Measurements from ENCODE around the gene AK9. TPM values are rescaled to one million over a fixed set of nuclear protein-coding genes. Genes with fewer than 3 reads are reported as not detected.

AK9 gene
- total RNA-seq, 1 experiment from 2014 or later: 1.3 TPM

Other genes starting within 250 kb of the AK9 start
- 3.5 and 5.8 TPM in 2 replicates for gene MICAL1, start 235.4 kb downstream of the AK9 start, total RNA-seq (2014; rRNA removed; shearing (Covaris generic))
- 5.2 and 6.1 TPM in 2 replicates for gene ZBTB24, start 208.0 kb downstream of the AK9 start, total RNA-seq (2014; rRNA removed; shearing (Covaris generic))
- gene FIG4, start 94 bp upstream of the AK9 start, total RNA-seq (2014; rRNA removed; shearing (Covaris generic)): 7.8 and 9.7 TPM in 2 replicates

All from H4 (cell line).